Heart left ventricle (tissue), 16 donors: ENCODE data around the gene NAALADL2. TPM values are rescaled to one million over a fixed set of nuclear protein-coding genes. Genes with fewer than 3 reads are reported as not detected.

ENCODE experiments used
- ATAC-seq, 4 donors: fragments of 200-7000 bp; cut with Tn5 transposase; one replicate each; pipeline ENCODE4 v1.9.1; 2020 to 2022; ENCODE audit warnings: moderate library complexity in 4 of 4, mild to moderate bottlenecking in 3 of 4, moderate number of reproducible peaks in 1 of 4
- DNase-seq, 5 donors: peaks; one replicate each; pipeline ENCODE4 v3.0.0-alpha.2; 2020
- H3K27ac ChIP-seq, 12 donors: fragments of 200-600 bp; sonication (generic) in 4 of 12; one replicate each; pipeline versions ENCODE4 v1.5.0 to v1.8.0; 2016 to 2022; ENCODE audit warnings: mild to moderate bottlenecking in 2 of 12
- H3K27me3 ChIP-seq, 9 donors: fragments of 200-600 bp; sonication (generic) in 2 of 9; one replicate each; pipeline versions ENCODE4 v1.5.1 to v1.8.0; 2016 to 2022; ENCODE audit warnings: mild to moderate bottlenecking in 3 of 9
- H3K36me3 ChIP-seq, 9 donors: fragments of 200-600 bp; sonication (generic) in 2 of 9; one replicate each; pipeline versions ENCODE4 v1.5.0 to v1.8.0; 2018 to 2022; ENCODE audit warnings: mild to moderate bottlenecking in 2 of 9
- H3K4me1 ChIP-seq, 12 donors: fragments of 200-600 bp; sonication (generic) in 4 of 12; one replicate each; pipeline versions ENCODE4 v1.5.0 to v1.8.0; 2016 to 2022; ENCODE audit warnings: mild to moderate bottlenecking in 3 of 12
- H3K4me3 ChIP-seq, 12 donors: fragments of 200-600 bp; sonication (generic) in 4 of 12; one replicate each; pipeline versions ENCODE4 v1.5.0 to v1.8.0; 2017 to 2022; ENCODE audit warnings: mild to moderate bottlenecking in 9 of 12, moderate library complexity in 4 of 12
- H3K9me3 ChIP-seq, 12 donors: fragments of 200-600 bp; sonication (generic) in 4 of 12; one replicate each; pipeline versions ENCODE4 v1.5.0 to v1.8.0; 2016 to 2022; ENCODE audit warnings: mild to moderate bottlenecking in 1 of 12
- CTCF ChIP-seq, 12 donors: fragments of 200-600 bp; sonication (generic) in 4 of 12; IDR thresholded peaks; one replicate each; pipeline versions ENCODE4 v1.5.0 to v1.8.0; 2018 to 2022; ENCODE audit warnings: antibody characterized with exemption in 12 of 12, mild to moderate bottlenecking in 5 of 12
- POLR2A ChIP-seq, 2 donors: fragments of 450-650 bp; IDR thresholded peaks; one replicate each; pipeline ENCODE4 v1.6.1; 2017; ENCODE audit warnings: antibody characterized with exemption in 2 of 2, mild to moderate bottlenecking in 2 of 2, moderate library complexity in 2 of 2
- WGBS, 4 donors: extraction: QIAGEN DNeasy Blood & Tissue Kit in 2 of 4; methylation state at CpG; one replicate each; pipeline versions ENCODE4 v1.1.5 to v1.1.7; 2013 to 2018; 5-methylcytosine and 5-hydroxymethylcytosine counted together
- intact Hi-C, 10 donors: fragments of 100-400 bp; cut with DNase I; formaldehyde crosslinking; loops; one replicate each; pipeline versions ENCODE4 v1.11.1 to v1.14.2; 2022
- polyA plus RNA-seq, 2 donors: library from polyadenylated mRNA; stranded (reverse); fragments of 200-250 nt; gene quantifications; one replicate each; pipeline ENCODE4 v1.2.3, GENCODE V29; 2013
- total RNA-seq, 9 donors: library from RNA; depleted of rRNA in 2 of 9; stranded (reverse); fragments of >200 nt in 2 of 9; fragmentation: NEBNext Ultra II Directional in 3 of 9; extraction: Animal tissue kit (Norgen Biotek cat#: 25700) in 3 of 9; gene quantifications; one replicate each; pipeline versions ENCODE4 v1.1.0 to v1.2.4, GENCODE V29; 2016 to 2023
- donor health status: ischemic (EF 13 %, LVEDD 7.1; RV severe dilation, severe dysfunction).
- donor health status: healthy with polysubstance abuse.
- donor health status: DM: no; HTN: yes; CAD: no.
- donor health status: DM: no; HTN: no; CAD: no.
- donor health status: ischemic (EF 25% LVEDD 6.9; RV normal size, moderate dysfunction).
- donor health status: ischemic (EF 25% LVEDD 5.7; RV mildly dilated, moderate dysfunction).
- donor health status: healthy.
- donor health status: DM: yes; HTN: yes; CAD: no.
- donor health status: ischemic (EF 35%, LVEDD 5.7; RV mildly dilated, moderate dysfunction).
- donor health status: nonischemic (EF 11% LVEDD 7.7; RV severe dilation, severe dysfunction).
- donor health status: DM: yes; HTN: yes; CAD: no.
- donor health status: PGD.
- donor health status: ischemic (EF 29% LVEDD 5.4; RV normal size, mild dysfunction).
- donor health status: nonischemic (EF 23%, LVEDD 6.1; RV moderate dilation, normal function).

The NAALADL2 gene
- total and polyA plus RNA-seq, 11 donors, result 0.23 to 8.5 (median 3.0) TPM

- no peak for TF ChIP-seq POLR2A (IDR thresholded peaks at IDR 0.05)
- TF ChIP-seq CTCF (IDR thresholded peaks at IDR 0.05), result no peak
- WGBS, 4 donors, result 60 to 85% (median 79%) methylated on average over 1 of the region's 1 CpG
- DNase-seq (no peak), ATAC-seq (no peak)
- Histone ChIP-seq H3K27me3 (no peaks in the 10 kb centered on the region), H3K36me3 (no peaks in the 10 kb centered on the region), H3K9me3 (peaks cover 0 to 4% (median 0%) of the 10 kb centered on the region in 12 donors), H3K27ac (no peak overlapping the region), H3K4me1 (no peaks in the 10 kb centered on the region), H3K4me3 (no peak overlapping the region)
- intact Hi-C loops, result no loop called here
Measured at GRCh38 chr3:175656461-175656860, 797.3 kb downstream of the NAALADL2 start.

DNA sequence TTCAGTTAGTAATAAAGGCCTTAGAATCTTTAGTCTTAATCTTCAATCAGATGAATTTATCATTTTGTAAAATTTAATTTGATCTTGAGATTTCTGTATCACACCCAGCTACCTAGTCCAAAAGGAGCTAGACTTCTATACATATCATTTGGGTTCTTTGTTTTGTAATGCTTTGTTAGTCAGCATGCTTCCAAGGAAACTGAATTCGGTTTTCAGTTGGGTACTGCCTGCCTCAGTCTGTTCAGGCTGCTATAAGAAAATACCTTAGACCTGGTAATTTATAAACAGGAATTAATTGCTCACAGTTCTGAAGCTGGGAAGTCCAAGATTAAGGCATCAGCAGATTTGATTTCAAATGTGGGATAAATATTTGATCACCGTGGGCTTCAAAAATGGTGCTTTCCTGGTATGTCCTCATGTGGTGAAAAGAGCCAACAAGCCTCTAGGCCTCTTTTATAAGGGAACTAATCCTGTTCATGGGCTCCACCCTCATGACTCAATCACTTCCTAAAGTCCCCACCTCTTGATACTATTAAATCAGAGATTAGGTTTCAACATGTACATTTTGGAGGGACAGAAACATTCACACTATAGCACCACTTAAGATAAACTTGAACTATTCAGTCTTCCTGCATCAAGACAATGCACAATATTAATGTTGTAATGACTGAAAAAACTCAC is 800.7 kb downstream of the NAALADL2 start:
- H3K36me3 ChIP-seq, result no peaks in the 10 kb centered on the region
- peaks cover 0 to 4% (median 0%) of the 10 kb centered on the region in 12 donors for H3K9me3 ChIP-seq
- H3K4me3 ChIP-seq, result no peak overlapping the region
- WGBS, 4 donors, result 70 to 87% (median 86%) methylated on average over 2 of the region's 2 CpGs
- H3K4me1 ChIP-seq, result no peaks in the 10 kb centered on the region
- intact Hi-C loops, result no loop called here
- no peak for DNase-seq
- no peak overlapping the region for H3K27ac ChIP-seq
- H3K27me3 ChIP-seq, result no peaks in the 10 kb centered on the region
- ATAC-seq, result no peak
- TF ChIP-seq CTCF (IDR thresholded peaks at IDR 0.05) (no peak), POLR2A (IDR thresholded peaks at IDR 0.05) (no peak)

DNA sequence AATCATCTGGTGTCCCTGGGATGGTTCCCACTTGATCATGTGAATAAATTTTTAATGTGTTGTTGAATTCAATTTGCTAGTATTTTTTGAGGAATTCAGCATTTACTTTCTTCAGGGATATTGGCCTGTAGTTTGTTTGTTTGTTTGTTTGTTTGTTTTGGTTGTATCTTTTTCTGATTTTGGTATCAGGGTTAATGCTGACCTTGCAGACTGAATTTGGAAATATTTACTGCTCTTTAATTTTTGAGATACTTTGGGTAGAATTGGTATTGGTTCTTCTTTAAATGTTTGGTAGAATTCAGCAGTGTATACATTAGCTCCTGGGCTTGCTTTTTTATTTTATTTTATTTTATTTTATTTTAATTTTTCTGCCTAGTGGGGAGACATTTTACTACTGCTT is 803.7 kb downstream of the NAALADL2 start:
- Histone ChIP-seq H3K4me1 (no peaks in the 10 kb centered on the region), H3K9me3 (peaks cover 0 to 6% (median 0%) of the 10 kb centered on the region in 12 donors), H3K27me3 (no peaks in the 10 kb centered on the region), H3K4me3 (no peak overlapping the region), H3K36me3 (no peaks in the 10 kb centered on the region), H3K27ac (no peak overlapping the region)
- DNase-seq, result no peak
- intact Hi-C loops, result no loop called here
- TF ChIP-seq POLR2A (IDR thresholded peaks at IDR 0.05) (no peak), CTCF (IDR thresholded peaks at IDR 0.05) (no peak)
- no peak for ATAC-seq

GRCh38 chr3:175664911-175665310 is 805.8 kb downstream of the NAALADL2 start:
- no peak overlapping the region for H3K27ac ChIP-seq
- TF ChIP-seq CTCF (IDR thresholded peaks at IDR 0.05) (no peak), POLR2A (IDR thresholded peaks at IDR 0.05) (no peak)
- H3K27me3 ChIP-seq, result no peaks in the 10 kb centered on the region
- no peaks in the 10 kb centered on the region for H3K4me1 ChIP-seq
- peaks cover 0 to 2% (median 0%) of the 10 kb centered on the region in 12 donors for H3K9me3 ChIP-seq
- 72 to 82% (median 77%) methylated on average over 1 of the region's 1 CpG for WGBS, 4 donors
- no peaks in the 10 kb centered on the region for H3K36me3 ChIP-seq
- no peak overlapping the region for H3K4me3 ChIP-seq
- DNase-seq (no peak), ATAC-seq (no peak)
- intact Hi-C loops, result no loop called here
